HCT116 (cell line): ENCODE data around the gene DPY19L3. TPM values are rescaled to one million over a fixed set of nuclear protein-coding genes. Genes with fewer than 3 reads are reported as not detected.
"Not testable (repeated sequence)": the region's sequence is repeated elsewhere in the genome, so short reads cannot be mapped to it uniquely, and the experiment has no call there.

Source experiments
- ATAC-seq: fragments of 200-7000 bp; cut with Tn5 transposase; 2 replicates; pipeline ENCODE4 v1.9.1; 2020; ENCODE audit warnings: mild to moderate bottlenecking, moderate library complexity
- BruUV-seq: library from RNA; stranded (reverse); fragments of 400-500 nt; replicated peaks from 2 replicates; lab custom pipeline; 2021; lab: Mats Ljungman, UMichigan
- CTCF ChIA-PET: fragments of 300-600 bp; sonication (Branson Sonifier 250); formaldehyde crosslinking; loops from one replicate; lab custom pipeline; 2021; ENCODE audit warnings: antibody characterized with exemption; lab: Charles Lee
- POLR2A ChIA-PET: fragments of 300-600, 350-600 bp; sonication (Branson Sonifier 250); formaldehyde crosslinking; loops from one replicate; lab custom pipeline; 2021; ENCODE audit warnings: antibody characterized with exemption; lab: Charles Lee
- RAD21 ChIA-PET, 2 experiments: fragments of 300-600 bp; sonication (Branson Sonifier 250); formaldehyde crosslinking; loops; one replicate each; lab custom pipeline; 2023; ENCODE audit warnings: low total read pairs in 2 of 2; ENCODE audit not compliant: uncharacterized antibody in 2 of 2, unreplicated experiment in 2 of 2, low non-redundant PET in 1 of 2; lab: Charles Lee
- DNase-seq: peaks from one replicate; pipeline ENCODE4 v3.0.0-alpha.2; 2010; ENCODE audit warnings: low read depth, low spot score
- H2AFZ ChIP-seq: fragments of 200-600 bp; shearing (Covaris generic), sonication (generic); 2 replicates; pipeline ENCODE4 v1.6.1; 2017; ENCODE audit warnings: low read depth, mixed run types, mixed read lengths, antibody characterized with exemption, low read length; ENCODE audit not compliant: poor library complexity, severe bottlenecking
- H3K27ac ChIP-seq: 2 replicates; pipeline ENCODE4 v1.5.1; 2012; ENCODE audit warnings: low read depth, low read length
- H3K27me3 ChIP-seq: fragments of 200-600 bp; sonication (generic); 2 replicates; pipeline ENCODE4 v1.6.1; 2016; ENCODE audit warnings: mixed run types, low read length, mixed read lengths; ENCODE audit not compliant: insufficient read depth
- H3K36me3 ChIP-seq, 2 experiments: fragments of 200-500 bp in 1 of 2; fragments of 200-600 bp in 1 of 2; sonication (Bioruptor generic) in 1 of 2; sonication (generic) in 1 of 2; 2 replicates each; pipeline versions ENCODE4 v1.5.1 to v1.6.1; 2014 to 2016; ENCODE audit warnings: low read length in 2 of 2, inconsistent platforms in 1 of 2, mixed read lengths in 1 of 2, mixed run types in 1 of 2; ENCODE audit not compliant: insufficient read depth in 2 of 2, control insufficient read depth in 1 of 2
- H3K4me1 ChIP-seq, 2 experiments: fragments of 200-600 bp in 1 of 2; sonication (generic) in 1 of 2; 2 replicates each; pipeline versions ENCODE4 v1.5.1 to v1.6.1; 2012 to 2017; ENCODE audit warnings: low read length in 2 of 2, inconsistent platforms in 1 of 2, mild to moderate bottlenecking in 1 of 2, mixed read lengths in 1 of 2, mixed run types in 1 of 2, moderate library complexity in 1 of 2; ENCODE audit not compliant: insufficient read depth in 2 of 2, control insufficient read depth in 1 of 2
- H3K4me2 ChIP-seq: fragments of 200-600 bp; sonication (generic); 2 replicates; pipeline ENCODE4 v1.6.1; 2017; ENCODE audit warnings: mixed run types, low read length, mixed read lengths
- H3K4me3 ChIP-seq, 2 experiments: fragments of 200-600 bp in 1 of 2; sonication (generic) in 1 of 2; replicated peaks in 1 of 2; 2 replicates each; pipeline ENCODE4 v1.5.1; 2011 to 2016; ENCODE audit warnings: low read length in 2 of 2, control low read depth in 1 of 2, low read depth in 1 of 2, mild to moderate bottlenecking in 1 of 2, mixed read lengths in 1 of 2, mixed run types in 1 of 2
- H3K79me2 ChIP-seq: fragments of 200-600 bp; sonication (generic); 2 replicates; pipeline ENCODE4 v1.6.1; 2017; ENCODE audit warnings: mild to moderate bottlenecking, mixed run types, low read length, moderate library complexity, mixed read lengths; ENCODE audit not compliant: insufficient read depth
- H3K9ac ChIP-seq: fragments of 200-600 bp; sonication (generic); 2 replicates; pipeline ENCODE4 v1.6.1; 2016; ENCODE audit warnings: low read length, mixed read lengths
- H3K9me2 ChIP-seq: fragments of 200-600 bp; sonication (generic), shearing (Covaris generic); 2 replicates; pipeline ENCODE4 v1.6.1; 2017; ENCODE audit warnings: mixed run types, mild to moderate bottlenecking, moderate library complexity; ENCODE audit not compliant: insufficient read depth
- H3K9me3 ChIP-seq, 2 experiments: fragments of 200-500 bp in 1 of 2; fragments of 200-600 bp in 1 of 2; sonication (Bioruptor generic) in 1 of 2; sonication (generic) in 1 of 2; 2 replicates each; pipeline ENCODE4 v1.6.1; 2014 to 2017; ENCODE audit warnings: low read length in 2 of 2, mixed read lengths in 2 of 2, inconsistent platforms in 1 of 2, low read depth in 1 of 2, mild to moderate bottlenecking in 1 of 2, mixed run types in 1 of 2, moderate library complexity in 1 of 2; ENCODE audit not compliant: control insufficient read depth in 1 of 2, insufficient read depth in 1 of 2
- H4K20me1 ChIP-seq: fragments of 200-600 bp; sonication (generic), shearing (Covaris generic); 2 replicates; pipeline ENCODE4 v1.6.1; 2017; ENCODE audit warnings: mixed run types, mild to moderate bottlenecking, moderate library complexity; ENCODE audit not compliant: insufficient read depth
- POLR2A ChIP-seq: IDR thresholded peaks from 2 replicates; pipeline ENCODE4 v1.7.0; 2011; ENCODE audit warnings: borderline replicate concordance; ENCODE audit not compliant: insufficient read depth, insufficient read length; ENCODE audit errors: extremely low read depth
- SRF ChIP-seq: IDR thresholded peaks from 2 replicates; pipeline ENCODE4 v1.6.1; 2012; ENCODE audit warnings: low read depth
- ZNF274 ChIP-seq: fragments of 200-500 bp; sonication (Bioruptor generic); IDR thresholded peaks from 2 replicates; pipeline ENCODE4 v1.6.1; 2014; ENCODE audit warnings: mild to moderate bottlenecking, low read depth, low read length, inconsistent platforms
- intact Hi-C: fragments of 100-400 bp; cut with micrococcal nuclease; formaldehyde crosslinking; loops from 2 replicates; pipeline ENCODE4 v1.10.0; 2022
- total RNA-seq: library from RNA; stranded (reverse); gene quantifications from one replicate; pipeline ENCODE4 v1.2.1, GENCODE V29; 2021; ENCODE audit not compliant: unreplicated experiment

Gene DPY19L3
- total RNA-seq, 1 experiment from 2014 or later, result 14.5 TPM

- ChIA-PET RAD21 (no interaction called here), CTCF (no interaction called here), POLR2A (no interaction called here)
- Histone ChIP-seq H3K4me2 (no peak overlapping the region), H3K9me2 (no peaks in the 10 kb centered on the region), H3K27me3 (no peaks in the 10 kb centered on the region), H3K9ac (no peak overlapping the region), H4K20me1 (no peaks in the 10 kb centered on the region), H3K4me1 (no peaks in the 10 kb centered on the region), H2AFZ (no peak overlapping the region), H3K9me3 (no peaks in the 10 kb centered on the region), H3K36me3 (no peaks in the 10 kb centered on the region), H3K27ac (no peak overlapping the region), H3K4me3 (no peak overlapping the region), H3K79me2 (no peaks in the 10 kb centered on the region)
- intact Hi-C loops, result no loop called here
- DNase-seq (no peak), ATAC-seq (no peak)
- no peak for TF ChIP-seq ZNF274
- TF ChIP-seq POLR2A, result no peak
- TF ChIP-seq SRF, result no peak
- no TSS peak for BruUV-seq
These were observed 93.2 kb downstream of the DPY19L3 start for GRCh38 chr19:32498648-32499200.

GRCh38 chr19:32512498-32512897 is 106.9 kb downstream of the DPY19L3 start:
- H3K9ac ChIP-seq, POLR2A ChIA-PET, H3K27me3 ChIP-seq, CTCF ChIA-PET, H3K9me3 ChIP-seq, H3K4me3 ChIP-seq, RAD21 ChIA-PET, H3K27ac ChIP-seq, H3K79me2 ChIP-seq, H3K9me2 ChIP-seq, H3K4me1 ChIP-seq, BruUV-seq, H2AFZ ChIP-seq, intact Hi-C loops, H3K36me3 ChIP-seq, DNase-seq, H4K20me1 ChIP-seq, H3K4me2 ChIP-seq, ATAC-seq: not testable (repeated sequence)
